HepG2 (cell line): ENCODE data around the gene AK2. TPM values are rescaled to one million over a fixed set of nuclear protein-coding genes. Genes with fewer than 3 reads are reported as not detected.

ENCODE experiments used
- HDAC6 ChIP-seq: fragments of 200-600 bp; sonication (generic); IDR thresholded peaks from 2 replicates; pipeline ENCODE4 v1.7.0; 2017; ENCODE audit warnings: mild to moderate bottlenecking, antibody characterized with exemption, low read length, low read depth
- MED1 ChIP-seq: sonication (generic); formaldehyde crosslinking; IDR thresholded peaks from 2 replicates; pipeline ENCODE4 v1.4.0; 2020; ENCODE audit warnings: missing genetic modification reagents
- NFE2 ChIP-seq: sonication (generic); formaldehyde crosslinking; IDR thresholded peaks from 2 replicates; pipeline ENCODE4 v1.4.0; 2020; ENCODE audit warnings: missing genetic modification reagents
- PHF8 ChIP-seq: sonication (generic); formaldehyde crosslinking; IDR thresholded peaks from 2 replicates; pipeline ENCODE4 v1.5.0; 2020; ENCODE audit warnings: missing genetic modification reagents
- SNAPC4 ChIP-seq: sonication (generic); formaldehyde crosslinking; IDR thresholded peaks from 2 replicates; pipeline ENCODE4 v1.4.0; 2020; ENCODE audit warnings: mild to moderate bottlenecking, missing genetic modification reagents
- SRSF1 ChIP-seq: fragments of 200-400 bp; formaldehyde crosslinking; optimal IDR thresholded peaks from 2 replicates; pipeline ENCODE3; 2017; ENCODE audit warnings: mild to moderate bottlenecking, low read depth, low read length, moderate library complexity
- TSC22D2 ChIP-seq: sonication (generic); formaldehyde crosslinking; IDR thresholded peaks from 2 replicates; pipeline ENCODE4 v1.5.1; 2020; ENCODE audit warnings: missing genetic modification reagents, mild to moderate bottlenecking, borderline replicate concordance
- ZC3H4 ChIP-seq: sonication (generic); formaldehyde crosslinking; IDR thresholded peaks from 2 replicates; pipeline ENCODE4 v1.4.0; 2020; ENCODE audit warnings: missing genetic modification reagents, borderline replicate concordance
- ZNF20 ChIP-seq: sonication (generic); formaldehyde crosslinking; IDR thresholded peaks from 2 replicates; pipeline ENCODE4 v1.4.0; 2020; ENCODE audit warnings: mild to moderate bottlenecking, moderate library complexity, missing genetic modification reagents
- polyA plus RNA-seq, 8 experiments: library from polyadenylated mRNA; depleted of rRNA in 3 of 8; stranded (reverse) in 7 of 8; unstranded in 1 of 8; fragments of >200 nt; fragmentation: Illumina TruSeq in 4 of 8; extraction: Trizol in 4 of 8; gene quantifications; 2 replicates each; pipeline versions ENCODE4 v1.2.1 to v1.2.3, GENCODE V29; 2011 to 2016; ENCODE audit warnings: low read depth in 4 of 8, missing spikeins in 1 of 8, mixed read lengths in 1 of 8; ENCODE audit not compliant: insufficient read depth in 1 of 8
- total RNA-seq, 5 experiments: library from RNA; depleted of rRNA; stranded (reverse); fragments of >200 nt; fragmentation: Illumina TruSeq; extraction: Trizol; gene quantifications; 2 replicates each; pipeline ENCODE4 v1.2.3, GENCODE V29; 2016; ENCODE audit warnings: low read depth in 1 of 5
- TF ChIP-seq, protein P1 (sequence below): sonication (generic); formaldehyde crosslinking; IDR thresholded peaks from 2 replicates; pipeline ENCODE4 v1.4.0; 2020; ENCODE audit warnings: missing genetic modification reagents, borderline replicate concordance
- TF ChIP-seq, protein P2 (sequence below): sonication (generic); formaldehyde crosslinking; IDR thresholded peaks from 2 replicates; pipeline ENCODE4 v1.4.0; 2020; ENCODE audit warnings: mild to moderate bottlenecking, missing genetic modification reagents

AK2 gene
- total and polyA plus RNA-seq, 2 of the 13 experiments (the other 11 are each of a cell fraction or from before 2014, with no cell fraction given), result 170 to 188 TPM

DNA sequence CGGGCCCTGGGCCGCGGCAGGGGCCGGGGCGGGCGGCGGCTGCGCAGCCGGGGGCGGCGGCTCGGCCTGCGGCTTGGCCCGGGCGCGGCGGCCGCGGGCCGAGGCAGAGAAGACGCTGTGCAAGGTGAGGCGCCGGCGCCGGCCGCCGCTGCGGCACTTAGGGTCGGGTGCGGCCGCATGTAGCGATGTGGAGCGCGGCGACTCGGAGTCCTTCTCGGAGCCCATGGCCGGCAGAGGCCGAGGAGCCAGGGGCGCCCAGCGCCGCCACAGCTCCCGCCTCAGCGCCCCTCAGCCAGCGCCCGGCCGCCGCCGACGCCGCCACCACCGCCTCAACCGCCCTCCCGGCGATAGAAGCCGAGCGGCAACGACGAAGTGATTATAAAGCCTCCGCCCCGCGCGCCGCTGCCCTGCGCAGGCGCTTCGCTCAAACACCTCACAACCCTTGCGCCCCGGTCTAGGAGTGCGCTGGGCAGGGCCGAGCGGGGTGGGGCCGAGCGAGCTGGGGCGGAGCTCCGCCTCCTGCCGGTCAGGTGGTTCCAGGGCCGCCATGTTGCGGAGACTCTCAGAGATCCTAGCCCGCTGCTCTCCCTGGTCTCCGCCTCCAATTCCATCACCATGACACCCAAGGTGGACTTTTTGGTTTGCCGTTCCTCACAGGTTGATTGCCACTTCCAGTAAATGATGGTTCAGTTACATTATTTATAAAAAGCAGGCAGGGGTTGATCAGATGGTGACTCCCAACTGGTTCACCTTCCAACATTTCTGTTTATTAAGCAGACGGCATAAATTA is 72.0 kb downstream of the AK2 start, which contains the start of gene RNF19B (continued):
- TF ChIP-seq TSC22D2 (CRISPR knock-in tag) (no peak), ZC3H4 (no peak), SNAPC4 (CRISPR knock-in tag) (no peak), SRSF1 (peak; percentile 41), ZNF20 (no peak), MED1 (CRISPR knock-in tag) (peak; percentile 64), HDAC6 (no peak), NFE2 (CRISPR knock-in tag) (no peak), PHF8 (CRISPR knock-in tag) (no peak; the same call in none of the 2 replicates)
- TF ChIP-seq, protein P1, sequence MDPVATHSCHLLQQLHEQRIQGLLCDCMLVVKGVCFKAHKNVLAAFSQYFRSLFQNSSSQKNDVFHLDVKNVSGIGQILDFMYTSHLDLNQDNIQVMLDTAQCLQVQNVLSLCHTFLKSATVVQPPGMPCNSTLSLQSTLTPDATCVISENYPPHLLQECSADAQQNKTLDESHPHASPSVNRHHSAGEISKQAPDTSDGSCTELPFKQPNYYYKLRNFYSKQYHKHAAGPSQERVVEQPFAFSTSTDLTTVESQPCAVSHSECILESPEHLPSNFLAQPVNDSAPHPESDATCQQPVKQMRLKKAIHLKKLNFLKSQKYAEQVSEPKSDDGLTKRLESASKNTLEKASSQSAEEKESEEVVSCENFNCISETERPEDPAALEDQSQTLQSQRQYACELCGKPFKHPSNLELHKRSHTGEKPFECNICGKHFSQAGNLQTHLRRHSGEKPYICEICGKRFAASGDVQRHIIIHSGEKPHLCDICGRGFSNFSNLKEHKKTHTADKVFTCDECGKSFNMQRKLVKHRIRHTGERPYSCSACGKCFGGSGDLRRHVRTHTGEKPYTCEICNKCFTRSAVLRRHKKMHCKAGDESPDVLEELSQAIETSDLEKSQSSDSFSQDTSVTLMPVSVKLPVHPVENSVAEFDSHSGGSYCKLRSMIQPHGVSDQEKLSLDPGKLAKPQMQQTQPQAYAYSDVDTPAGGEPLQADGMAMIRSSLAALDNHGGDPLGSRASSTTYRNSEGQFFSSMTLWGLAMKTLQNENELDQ (CRISPR knock-in tag), result no peak; the same call in 1 of the 2 replicates
- TF ChIP-seq, protein P2, sequence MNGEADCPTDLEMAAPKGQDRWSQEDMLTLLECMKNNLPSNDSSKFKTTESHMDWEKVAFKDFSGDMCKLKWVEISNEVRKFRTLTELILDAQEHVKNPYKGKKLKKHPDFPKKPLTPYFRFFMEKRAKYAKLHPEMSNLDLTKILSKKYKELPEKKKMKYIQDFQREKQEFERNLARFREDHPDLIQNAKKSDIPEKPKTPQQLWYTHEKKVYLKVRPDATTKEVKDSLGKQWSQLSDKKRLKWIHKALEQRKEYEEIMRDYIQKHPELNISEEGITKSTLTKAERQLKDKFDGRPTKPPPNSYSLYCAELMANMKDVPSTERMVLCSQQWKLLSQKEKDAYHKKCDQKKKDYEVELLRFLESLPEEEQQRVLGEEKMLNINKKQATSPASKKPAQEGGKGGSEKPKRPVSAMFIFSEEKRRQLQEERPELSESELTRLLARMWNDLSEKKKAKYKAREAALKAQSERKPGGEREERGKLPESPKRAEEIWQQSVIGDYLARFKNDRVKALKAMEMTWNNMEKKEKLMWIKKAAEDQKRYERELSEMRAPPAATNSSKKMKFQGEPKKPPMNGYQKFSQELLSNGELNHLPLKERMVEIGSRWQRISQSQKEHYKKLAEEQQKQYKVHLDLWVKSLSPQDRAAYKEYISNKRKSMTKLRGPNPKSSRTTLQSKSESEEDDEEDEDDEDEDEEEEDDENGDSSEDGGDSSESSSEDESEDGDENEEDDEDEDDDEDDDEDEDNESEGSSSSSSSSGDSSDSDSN (CRISPR knock-in tag), result peak; percentile 22; the same call in 1 of the 2 replicates
